Nephron (organoid): ENCODE measurements around the gene SUPT3H.

Source experiments
- H3K27ac Mint-ChIP-seq, 3 experiments: 2 replicates each; pipeline ENCODE4 v1.8.0; 2020; ENCODE audit warnings: mixed read lengths in 3 of 3, mild to moderate bottlenecking in 2 of 3, moderate library complexity in 1 of 3
- H3K27me3 Mint-ChIP-seq: 2 replicates; pipeline ENCODE4 v1.8.0; 2021; ENCODE audit warnings: low read depth, mild to moderate bottlenecking, moderate library complexity, mixed read lengths
- H3K36me3 Mint-ChIP-seq: 2 replicates; pipeline ENCODE4 v1.8.0; 2020; ENCODE audit warnings: low read depth, mixed read lengths
- H3K4me1 Mint-ChIP-seq: 2 replicates; pipeline ENCODE4 v1.8.0; 2020; ENCODE audit warnings: mixed read lengths
- H3K4me3 Mint-ChIP-seq, 3 experiments: 2 replicates each; pipeline ENCODE4 v1.8.0; 2020; ENCODE audit warnings: mild to moderate bottlenecking in 3 of 3, mixed read lengths in 3 of 3, moderate library complexity in 2 of 3
- H3K9me3 Mint-ChIP-seq: 2 replicates; pipeline ENCODE4 v1.8.0; 2020; ENCODE audit warnings: mixed read lengths
- TF ChIP-seq, protein P1 (sequence below), 3 experiments: fragments of 200-600 bp; sonication (generic); IDR thresholded peaks; one replicate each; pipeline ENCODE4 v1.5.0; 2021; ENCODE audit warnings: antibody characterized with exemption in 3 of 3; ENCODE audit not compliant: unreplicated experiment in 3 of 3

The SUPT3H gene

DNA sequence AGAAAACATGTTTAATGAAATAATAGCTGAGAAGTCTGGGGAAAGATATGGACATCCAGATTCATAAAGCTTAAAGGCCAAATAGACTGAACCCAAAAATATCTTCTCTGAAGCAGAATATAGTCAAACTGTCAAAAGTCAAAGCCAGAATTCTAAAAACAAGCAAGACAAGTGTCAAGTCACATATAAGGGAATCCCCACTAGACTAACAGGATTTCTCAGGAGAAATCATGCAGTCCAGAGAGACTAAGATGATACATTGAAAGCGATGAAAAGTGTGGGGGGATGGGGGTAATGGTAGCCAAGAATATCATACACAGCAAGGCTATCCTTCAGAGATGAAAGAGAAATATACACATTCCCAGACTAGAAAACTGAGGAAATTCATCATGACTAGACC is 162.0 kb downstream of the SUPT3H start:
- Mint-ChIP-seq H3K4me3 (no peak overlapping the region), H3K9me3 (peaks cover 20% of the 10 kb centered on the region), H3K27ac (no peak overlapping the region), H3K27me3 (no peaks in the 10 kb centered on the region), H3K4me1 (no peaks in the 10 kb centered on the region), H3K36me3 (peaks cover 16% of the 10 kb centered on the region)
- TF ChIP-seq, protein P1, sequence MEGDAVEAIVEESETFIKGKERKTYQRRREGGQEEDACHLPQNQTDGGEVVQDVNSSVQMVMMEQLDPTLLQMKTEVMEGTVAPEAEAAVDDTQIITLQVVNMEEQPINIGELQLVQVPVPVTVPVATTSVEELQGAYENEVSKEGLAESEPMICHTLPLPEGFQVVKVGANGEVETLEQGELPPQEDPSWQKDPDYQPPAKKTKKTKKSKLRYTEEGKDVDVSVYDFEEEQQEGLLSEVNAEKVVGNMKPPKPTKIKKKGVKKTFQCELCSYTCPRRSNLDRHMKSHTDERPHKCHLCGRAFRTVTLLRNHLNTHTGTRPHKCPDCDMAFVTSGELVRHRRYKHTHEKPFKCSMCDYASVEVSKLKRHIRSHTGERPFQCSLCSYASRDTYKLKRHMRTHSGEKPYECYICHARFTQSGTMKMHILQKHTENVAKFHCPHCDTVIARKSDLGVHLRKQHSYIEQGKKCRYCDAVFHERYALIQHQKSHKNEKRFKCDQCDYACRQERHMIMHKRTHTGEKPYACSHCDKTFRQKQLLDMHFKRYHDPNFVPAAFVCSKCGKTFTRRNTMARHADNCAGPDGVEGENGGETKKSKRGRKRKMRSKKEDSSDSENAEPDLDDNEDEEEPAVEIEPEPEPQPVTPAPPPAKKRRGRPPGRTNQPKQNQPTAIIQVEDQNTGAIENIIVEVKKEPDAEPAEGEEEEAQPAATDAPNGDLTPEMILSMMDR (IDR thresholded peaks at IDR 0.05; ENCODE audit: unreplicated experiment in 3 of 3): no peak

DNA sequence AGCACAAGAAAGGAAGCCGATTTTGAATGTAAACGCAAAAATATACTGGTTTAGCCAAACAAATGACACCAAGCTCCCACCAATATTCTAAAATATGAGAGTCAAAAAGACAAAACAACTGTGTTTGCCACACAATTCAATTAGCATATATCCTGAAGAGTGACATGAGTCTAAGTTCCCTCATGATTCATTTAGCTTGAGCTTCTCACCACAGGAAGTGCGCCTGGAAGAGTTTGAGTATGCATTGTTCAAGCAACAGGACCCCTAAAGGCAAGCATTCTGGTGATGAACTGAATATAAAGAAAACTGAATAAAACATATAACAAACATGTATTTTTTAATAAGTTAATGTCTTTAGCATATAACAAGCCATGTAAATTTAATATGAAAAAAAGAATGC is 164.8 kb downstream of the SUPT3H start:
- no peak overlapping the region for H3K4me3 Mint-ChIP-seq
- no peaks in the 10 kb centered on the region for H3K4me1 Mint-ChIP-seq
- H3K27ac Mint-ChIP-seq: no peak overlapping the region
- no peaks in the 10 kb centered on the region for H3K27me3 Mint-ChIP-seq
- TF ChIP-seq, protein P1 (IDR thresholded peaks at IDR 0.05; ENCODE audit: unreplicated experiment in 3 of 3): no peak
- H3K9me3 Mint-ChIP-seq: peaks cover 35% of the 10 kb centered on the region
- H3K36me3 Mint-ChIP-seq: peaks cover 38% of the 10 kb centered on the region

DNA sequence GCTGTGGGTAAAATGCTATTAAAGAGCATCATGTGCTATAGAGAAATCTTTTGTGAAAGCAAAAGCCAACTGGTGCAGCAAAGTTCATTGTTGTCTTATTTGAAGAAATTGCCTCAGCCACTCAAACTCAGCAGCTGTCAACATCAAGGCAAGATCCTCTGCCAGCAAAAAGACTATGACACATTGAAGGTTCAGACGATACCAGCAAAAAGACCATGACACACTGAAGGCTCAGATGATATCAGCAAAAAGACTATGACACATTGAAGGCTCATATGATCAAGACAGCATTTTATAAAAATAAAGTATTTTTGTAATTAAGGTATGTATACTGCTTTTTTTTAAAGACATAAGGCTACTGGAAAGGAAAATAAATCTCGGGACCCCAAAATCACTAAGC is 168.0 kb downstream of the SUPT3H start:
- H3K36me3 Mint-ChIP-seq: peaks cover 40% of the 10 kb centered on the region
- no peak overlapping the region for H3K4me3 Mint-ChIP-seq
- H3K27ac Mint-ChIP-seq: no peak overlapping the region
- H3K27me3 Mint-ChIP-seq: no peaks in the 10 kb centered on the region
- H3K9me3 Mint-ChIP-seq: peaks cover 38% of the 10 kb centered on the region
- no peaks in the 10 kb centered on the region for H3K4me1 Mint-ChIP-seq
- TF ChIP-seq, protein P1 (IDR thresholded peaks at IDR 0.05; ENCODE audit: unreplicated experiment in 3 of 3): no peak

DNA sequence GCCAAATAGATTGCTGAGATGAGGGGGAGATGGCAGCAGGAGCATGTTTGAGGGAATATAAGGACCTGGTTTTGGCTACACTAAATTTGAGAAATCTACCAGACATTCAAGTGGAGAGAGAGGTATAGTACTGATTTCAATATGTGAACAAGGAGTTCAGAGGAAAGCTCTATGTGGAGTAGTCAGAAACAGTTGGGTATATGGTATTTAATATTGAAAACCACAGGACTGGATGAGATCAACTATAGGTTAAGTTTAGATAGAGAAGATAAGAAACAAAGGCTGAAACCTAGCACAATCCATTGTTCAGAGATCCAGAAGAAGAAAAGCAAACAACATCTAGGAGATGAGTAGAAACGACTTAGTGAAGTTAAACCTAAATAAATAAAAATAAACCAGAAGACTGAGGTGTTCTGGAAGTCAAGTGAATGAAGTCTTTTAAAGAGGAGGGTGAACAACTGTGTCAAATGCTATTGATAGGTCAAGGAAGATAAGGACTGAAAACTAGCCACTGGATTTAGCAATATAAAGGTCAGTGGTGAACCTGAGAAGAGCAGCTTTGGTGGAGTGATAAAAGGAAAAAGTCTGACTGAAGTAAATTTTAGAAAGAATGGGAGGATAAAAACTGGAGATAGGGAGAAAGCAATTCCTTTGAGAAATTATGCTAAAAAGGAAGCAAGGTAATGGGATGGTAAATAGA is 170.8 kb downstream of the SUPT3H start:
- Mint-ChIP-seq H3K27me3 (no peaks in the 10 kb centered on the region), H3K27ac (no peak overlapping the region), H3K9me3 (peaks cover 34% of the 10 kb centered on the region), H3K36me3 (peaks cover 35% of the 10 kb centered on the region), H3K4me3 (no peak overlapping the region), H3K4me1 (no peaks in the 10 kb centered on the region)
- TF ChIP-seq, protein P1 (IDR thresholded peaks at IDR 0.05; ENCODE audit: unreplicated experiment in 3 of 3): no peak

DNA sequence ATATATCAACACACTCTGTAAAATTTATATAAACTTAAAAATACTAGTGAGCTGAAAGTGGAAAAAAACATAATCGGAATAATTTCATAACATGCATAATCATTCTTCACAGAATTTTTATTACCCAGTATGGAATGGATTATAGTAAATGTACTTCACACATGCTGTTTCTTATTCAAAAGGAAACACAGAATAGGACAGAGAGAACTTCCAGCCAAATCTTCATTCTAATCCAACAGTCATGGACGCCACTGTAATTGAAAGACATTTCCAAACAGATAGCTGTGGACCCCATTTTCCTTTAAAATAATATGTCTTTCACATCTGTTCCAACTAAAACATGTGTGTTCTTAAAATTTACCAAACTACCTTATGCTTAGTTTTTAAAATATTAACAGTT is 176.2 kb downstream of the SUPT3H start:
- Mint-ChIP-seq H3K9me3 (peaks cover 3% of the 10 kb centered on the region), H3K4me3 (no peak overlapping the region), H3K27me3 (no peaks in the 10 kb centered on the region), H3K36me3 (peaks cover 1% of the 10 kb centered on the region), H3K27ac (no peak overlapping the region), H3K4me1 (peaks cover 4% of the 10 kb centered on the region)
- TF ChIP-seq, protein P1 (IDR thresholded peaks at IDR 0.05; ENCODE audit: unreplicated experiment in 3 of 3): no peak

DNA sequence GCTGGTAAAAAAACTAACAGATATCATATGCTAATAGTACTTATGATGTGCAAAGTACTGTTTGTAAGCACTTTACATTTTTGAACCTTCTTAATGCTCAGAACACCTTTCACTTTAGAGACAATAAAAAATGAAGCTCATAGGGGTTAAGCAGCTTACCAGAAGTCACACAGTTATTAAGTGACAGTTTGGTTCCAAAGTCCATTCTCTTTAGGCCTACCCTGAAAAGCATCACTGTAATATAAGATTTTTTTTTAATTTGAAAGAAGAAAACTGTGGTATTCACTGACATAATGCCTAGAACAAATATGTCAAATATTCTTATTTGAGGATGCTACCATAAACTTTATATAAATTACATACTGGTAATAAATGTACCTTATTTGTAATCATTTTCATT is 177.2 kb downstream of the SUPT3H start:
- H3K27me3 Mint-ChIP-seq: no peaks in the 10 kb centered on the region
- H3K9me3 Mint-ChIP-seq: no peaks in the 10 kb centered on the region
- H3K4me1 Mint-ChIP-seq: peaks cover 14% of the 10 kb centered on the region
- TF ChIP-seq, protein P1 (IDR thresholded peaks at IDR 0.05; ENCODE audit: unreplicated experiment in 3 of 3): no peak
- H3K27ac Mint-ChIP-seq: no peak overlapping the region
- H3K4me3 Mint-ChIP-seq: no peak overlapping the region
- no peaks in the 10 kb centered on the region for H3K36me3 Mint-ChIP-seq
